ENCODE data around the gene KCTD2.
A peak's percentile ranks its signal among the peaks of the same experiment; 100 is the strongest.
"Not testable (repeated sequence)": the region's sequence is repeated elsewhere in the genome, so short reads cannot be mapped to it uniquely, and the experiment has no call there.

KCTD2 gene

DNA sequence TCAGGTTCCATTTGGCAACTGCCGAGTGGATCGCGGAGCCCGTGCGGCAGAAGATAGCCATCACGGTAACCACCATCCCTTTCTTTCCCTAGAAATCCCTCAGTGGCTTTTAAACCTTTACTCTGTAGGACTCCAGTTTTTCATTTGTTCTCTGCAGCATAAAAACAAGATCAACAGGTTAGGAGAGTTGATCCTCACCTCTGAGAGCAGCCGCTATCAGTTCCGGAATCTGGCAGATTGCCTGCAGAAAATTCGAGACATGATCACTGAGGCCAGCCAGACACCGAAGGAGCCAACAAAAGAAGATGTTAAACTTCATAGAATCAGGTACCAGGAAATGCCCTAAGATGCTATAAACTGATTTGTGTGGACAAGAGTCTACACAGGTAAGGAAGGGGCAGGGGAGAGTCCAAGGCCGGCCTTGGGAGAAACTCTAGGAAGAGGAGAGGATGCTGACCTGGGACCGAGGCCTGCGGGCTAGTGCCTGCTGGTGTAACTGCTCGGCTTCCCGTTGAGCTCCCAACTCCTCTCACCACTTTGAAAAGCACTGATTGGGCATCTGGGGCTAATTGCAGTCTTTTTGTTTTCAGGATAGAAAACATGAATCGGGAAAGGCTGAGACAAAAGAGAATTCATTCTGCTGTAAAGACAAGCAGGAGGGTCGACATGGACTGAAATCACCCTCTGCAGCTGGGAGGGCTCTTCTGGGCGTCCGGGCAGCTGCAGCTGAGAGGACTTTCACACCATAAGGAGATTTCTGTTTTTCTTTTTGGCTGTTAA lies 26.5 kb upstream of the KCTD2 start:
- no peak for DNase-seq

DNA sequence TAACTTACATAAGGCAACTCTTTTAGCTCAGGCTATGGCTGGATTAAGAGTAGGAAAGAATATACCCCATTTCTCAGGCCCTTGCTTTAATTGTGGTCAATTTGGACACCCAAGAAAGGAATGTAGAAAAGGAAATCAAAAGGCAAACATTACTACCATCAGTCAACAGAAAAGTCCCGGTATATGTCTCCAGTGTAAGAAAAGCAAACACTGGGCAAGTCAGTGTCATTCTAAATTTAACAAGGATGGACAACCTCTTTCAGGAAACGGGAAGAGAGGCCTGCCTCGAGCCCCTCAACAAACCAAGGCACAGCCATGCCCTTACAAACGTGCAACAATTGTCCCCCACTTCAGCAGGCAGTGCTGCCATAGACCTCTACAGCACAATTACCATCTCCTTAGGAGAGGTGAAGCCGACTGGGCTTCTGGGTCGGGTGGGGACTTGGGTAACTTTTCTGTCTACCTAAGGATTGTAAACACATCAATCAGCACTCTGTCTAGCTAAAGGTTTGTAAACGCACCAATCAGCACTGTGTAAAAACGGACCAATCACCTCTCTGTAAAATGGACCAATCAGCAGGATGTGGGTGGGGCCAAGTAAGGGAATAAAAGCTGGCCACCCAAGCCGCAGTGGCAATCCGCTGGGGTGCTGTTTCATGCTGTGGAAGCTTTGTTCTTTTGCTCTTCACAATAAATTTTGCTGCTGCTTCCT lies 22.2 kb upstream of the KCTD2 start:
- peak; percentile 54 to 72 for DNase-seq

DNA sequence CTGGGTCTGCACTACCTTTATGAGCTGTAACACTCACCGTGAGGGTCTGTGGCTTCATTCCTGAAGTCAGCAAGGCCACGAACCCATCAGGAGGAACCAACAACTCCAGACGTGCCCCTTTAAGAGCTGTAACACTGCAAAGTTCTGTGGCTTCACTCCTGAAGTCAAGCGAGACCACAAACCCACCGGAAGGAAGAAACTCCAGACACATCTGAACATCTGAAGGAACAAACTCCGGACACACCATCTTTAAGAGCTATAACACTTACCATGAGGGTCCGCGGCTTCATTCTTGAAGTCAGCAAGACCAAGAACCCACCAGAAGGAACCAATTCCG lies 21.7 kb upstream of the KCTD2 start:
- not testable (repeated sequence) for DNase-seq

DNA sequence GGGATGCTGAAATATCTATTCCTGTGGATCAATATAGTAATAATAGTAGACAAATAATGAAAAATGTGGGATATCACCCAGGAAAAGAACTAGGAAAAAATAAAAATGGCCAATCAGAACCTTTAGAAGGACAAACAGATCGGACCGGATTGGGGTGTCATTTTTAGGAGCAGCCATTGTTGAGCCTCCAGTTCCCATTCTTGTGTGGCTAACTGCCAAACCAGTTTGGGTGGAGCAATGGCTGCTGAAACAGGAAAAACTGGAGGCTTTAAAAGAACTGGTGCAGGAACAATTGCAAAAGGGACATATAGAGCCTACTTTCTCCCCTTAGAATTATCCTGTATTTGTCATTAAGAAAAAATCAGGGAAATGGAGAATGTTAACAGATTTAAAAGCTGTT lies 20.4 kb upstream of the KCTD2 start:
- not testable (repeated sequence) for DNase-seq

DNA sequence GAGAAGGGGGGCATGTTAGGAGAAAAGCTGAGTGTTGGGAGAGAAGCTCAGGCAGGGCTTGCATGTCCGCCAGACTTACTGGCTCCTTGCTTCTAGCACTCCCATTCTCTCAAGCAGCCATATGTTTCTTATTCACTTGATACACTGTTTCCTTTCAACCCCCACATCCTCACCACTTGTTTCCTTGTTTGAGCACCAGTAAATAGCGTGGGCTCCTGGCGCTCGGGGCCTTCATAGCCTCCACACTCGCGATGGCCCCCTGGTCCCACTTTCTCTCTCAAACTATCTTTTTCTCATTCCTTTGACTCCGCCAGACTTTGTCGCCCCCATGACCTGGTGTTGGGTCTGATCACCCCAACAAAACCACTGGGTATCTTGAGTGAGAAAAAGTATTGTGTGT lies 16.9 kb upstream of the KCTD2 start:
- no peak for DNase-seq

DNA sequence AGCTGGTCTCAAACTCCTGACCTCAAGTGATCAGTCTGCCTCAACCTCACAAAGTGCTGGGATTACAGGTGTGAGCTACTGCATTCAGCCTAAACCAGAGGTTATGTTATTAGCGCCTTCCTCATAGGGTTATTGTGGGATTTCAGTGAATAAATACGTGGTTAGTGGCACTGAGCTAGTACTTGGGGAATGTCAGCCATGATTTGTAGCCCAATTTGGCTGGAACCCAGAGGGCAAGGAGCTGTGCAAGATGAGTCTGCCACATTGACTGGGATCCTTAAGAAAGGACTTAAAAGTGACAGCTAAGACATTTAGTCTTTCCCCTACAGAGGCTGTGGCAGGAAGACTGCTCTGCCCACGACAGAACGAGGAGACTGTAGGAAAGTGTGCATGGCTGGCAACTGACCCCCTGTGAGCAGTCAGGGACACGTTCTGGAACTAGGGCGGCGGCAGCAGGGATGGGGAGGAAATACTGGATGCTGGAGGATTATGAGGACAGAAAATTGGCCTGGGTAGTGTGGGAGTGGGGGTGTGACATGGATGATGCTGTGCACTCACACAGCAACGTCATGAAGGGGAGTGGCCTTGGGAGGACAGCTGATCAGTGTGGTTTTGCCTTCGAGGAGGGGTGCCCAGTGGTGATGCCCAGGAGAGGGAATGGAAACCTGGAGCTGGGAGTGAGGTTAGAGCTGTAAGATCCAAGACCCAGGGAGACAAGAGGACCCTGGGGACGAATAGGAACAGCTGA lies 14.9 kb upstream of the KCTD2 start:
- DNase-seq = peak; percentile 71 to 73

DNA sequence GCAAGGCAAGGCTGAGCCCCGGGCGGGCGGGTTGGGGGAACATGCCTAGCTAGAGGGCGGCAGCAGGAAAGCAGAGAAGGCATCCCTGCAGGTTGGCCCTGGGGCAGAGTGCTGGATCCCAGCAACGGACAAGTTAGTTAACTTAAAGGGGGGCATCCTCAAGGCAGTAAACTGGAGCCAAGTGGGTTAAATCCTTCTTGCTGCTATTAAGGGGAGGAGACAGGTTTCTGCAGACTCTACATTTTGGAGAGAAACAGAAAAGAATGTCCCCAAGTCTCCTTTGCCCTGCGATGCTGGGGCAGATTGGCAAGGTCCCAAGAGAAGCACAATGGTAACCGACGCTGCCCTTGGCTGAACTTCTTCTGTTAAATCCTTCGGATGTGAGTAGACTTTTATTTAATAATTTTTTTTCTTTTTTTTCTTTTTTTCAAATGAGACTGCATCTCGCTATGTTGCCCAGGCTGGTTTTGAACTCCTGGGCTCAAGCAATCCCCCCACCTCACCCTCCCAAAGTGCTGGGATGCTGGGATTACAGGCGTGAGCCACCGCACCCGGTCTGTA lies 14.2 kb upstream of the KCTD2 start:
- DNase-seq = no peak

DNA sequence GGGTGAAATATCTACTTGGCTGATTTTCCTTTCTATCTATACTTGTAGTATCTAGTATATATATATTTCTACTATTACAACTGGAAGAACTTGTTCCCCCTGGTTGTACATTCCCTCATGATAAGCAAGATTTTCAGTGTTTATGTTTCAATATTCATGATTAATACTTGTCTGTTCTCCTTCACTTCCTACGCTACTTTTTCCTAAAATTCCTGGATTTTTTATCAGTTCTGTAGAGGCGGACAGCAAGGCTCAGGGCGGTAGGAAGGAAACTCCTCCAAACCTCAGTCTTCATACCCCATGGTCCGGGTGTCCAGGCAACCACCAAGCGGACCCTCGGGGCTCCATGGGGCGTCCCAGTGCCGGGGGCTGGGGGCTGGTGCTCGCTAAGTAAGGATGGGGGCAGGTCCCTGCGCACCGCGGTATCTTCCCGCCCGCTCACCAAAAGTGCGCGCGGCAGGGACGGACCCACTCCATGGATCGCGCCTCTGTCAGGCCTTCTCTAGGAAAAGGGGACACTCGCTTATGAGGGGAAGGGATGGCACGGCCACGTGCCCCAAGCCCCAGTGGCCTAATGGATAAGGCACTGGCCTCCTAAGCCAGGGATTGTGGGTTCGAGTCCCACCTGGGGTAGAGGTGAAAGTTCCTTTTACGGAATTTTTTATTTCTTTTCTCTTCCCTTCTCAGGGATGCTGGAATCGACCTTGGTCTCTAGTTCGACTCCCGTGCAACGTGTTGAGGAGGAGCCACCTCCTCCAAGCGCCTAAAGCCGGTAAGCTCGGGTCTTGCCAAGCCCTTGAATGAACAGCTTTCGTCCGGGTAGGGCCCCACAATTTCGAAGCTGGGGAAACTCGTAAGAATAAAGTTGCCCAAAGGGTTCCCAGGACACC lies 13.4 kb upstream of the KCTD2 start:
- DNase-seq = peak; percentile 99 to 100

DNA sequence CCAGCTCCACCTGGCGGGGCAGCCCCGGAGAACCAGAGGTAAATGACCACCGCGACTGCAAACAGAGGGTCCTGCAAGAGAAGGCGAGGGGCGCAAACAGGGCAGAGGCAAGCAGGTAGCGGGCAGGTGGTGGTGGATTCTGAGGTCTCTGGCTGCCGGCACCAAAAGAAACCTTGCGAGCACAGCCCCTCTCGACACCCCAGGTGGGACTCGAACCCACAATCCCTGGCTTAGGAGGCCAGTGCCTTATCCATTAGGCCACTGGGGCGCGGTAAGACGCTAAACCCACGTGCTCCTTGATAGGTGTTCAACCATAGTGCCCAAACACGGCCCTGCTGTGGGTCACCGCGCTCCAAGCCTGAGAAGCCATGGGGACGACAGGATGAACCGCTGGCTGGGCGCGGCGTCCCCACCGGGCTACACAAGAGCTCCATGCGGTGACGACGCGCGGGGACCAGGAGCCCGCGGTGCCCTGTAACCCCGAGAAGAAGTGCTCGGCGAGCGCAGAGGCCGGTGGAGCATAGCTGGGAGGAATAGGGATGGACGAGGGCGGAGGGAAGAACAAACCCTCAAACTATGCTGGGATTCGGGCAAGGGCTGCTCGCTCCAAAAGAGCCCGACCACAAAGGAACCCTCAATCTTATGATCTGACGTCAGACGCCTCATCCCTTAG lies 12.7 kb upstream of the KCTD2 start:
- peak; percentile 97 to 99 for DNase-seq

DNA sequence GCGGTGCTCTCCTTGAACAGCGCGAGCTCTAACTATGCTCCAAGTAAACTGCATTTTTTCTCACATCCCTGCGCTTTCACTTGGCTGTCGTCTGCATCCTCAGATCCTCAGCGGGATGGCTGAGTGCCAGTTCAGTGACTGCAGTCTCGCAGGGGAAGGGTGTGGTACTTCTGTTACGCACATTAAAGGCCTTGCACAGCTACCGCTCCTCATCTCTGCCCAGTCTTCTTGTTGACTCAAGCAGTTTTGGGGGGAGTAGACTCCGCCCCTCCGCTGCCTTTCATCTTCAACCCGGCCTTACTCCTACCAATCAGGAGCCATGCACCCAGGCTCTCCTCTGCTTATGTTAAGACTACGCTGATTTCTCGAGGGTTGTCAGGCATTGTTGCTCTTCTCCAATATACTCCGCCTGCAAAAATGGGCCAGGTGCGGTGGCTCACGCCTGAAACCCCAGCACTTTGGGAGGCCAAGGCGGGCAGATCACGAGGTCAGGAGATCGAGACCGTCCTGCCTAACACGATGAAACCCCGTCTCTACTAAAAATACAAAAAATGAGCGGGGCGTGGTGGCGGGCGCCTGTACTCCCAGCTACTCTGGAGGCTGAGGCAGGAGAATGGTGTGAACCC lies 10.3 kb upstream of the KCTD2 start:
- peak; percentile 81 to 84 for DNase-seq

DNA sequence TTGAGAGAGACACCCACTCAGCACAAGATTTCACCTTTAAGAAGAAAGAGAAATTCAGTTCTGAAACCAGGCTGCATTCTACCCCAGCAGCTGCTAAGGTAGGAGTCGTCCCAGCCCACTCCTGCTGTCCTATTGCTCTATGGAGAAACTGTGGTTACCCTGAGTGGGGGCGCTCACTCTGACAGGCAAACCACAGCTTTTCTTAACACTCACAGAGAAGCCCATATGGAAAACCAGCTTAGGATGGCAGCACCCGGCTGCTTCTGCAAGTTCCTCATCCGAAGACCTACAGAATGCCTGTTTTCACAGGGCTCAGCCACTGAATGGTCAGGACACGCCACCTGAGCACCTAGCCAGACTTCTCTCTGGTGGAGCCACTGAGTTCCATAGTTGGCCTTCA lies 7.8 kb upstream of the KCTD2 start:
- DNase-seq = no peak

DNA sequence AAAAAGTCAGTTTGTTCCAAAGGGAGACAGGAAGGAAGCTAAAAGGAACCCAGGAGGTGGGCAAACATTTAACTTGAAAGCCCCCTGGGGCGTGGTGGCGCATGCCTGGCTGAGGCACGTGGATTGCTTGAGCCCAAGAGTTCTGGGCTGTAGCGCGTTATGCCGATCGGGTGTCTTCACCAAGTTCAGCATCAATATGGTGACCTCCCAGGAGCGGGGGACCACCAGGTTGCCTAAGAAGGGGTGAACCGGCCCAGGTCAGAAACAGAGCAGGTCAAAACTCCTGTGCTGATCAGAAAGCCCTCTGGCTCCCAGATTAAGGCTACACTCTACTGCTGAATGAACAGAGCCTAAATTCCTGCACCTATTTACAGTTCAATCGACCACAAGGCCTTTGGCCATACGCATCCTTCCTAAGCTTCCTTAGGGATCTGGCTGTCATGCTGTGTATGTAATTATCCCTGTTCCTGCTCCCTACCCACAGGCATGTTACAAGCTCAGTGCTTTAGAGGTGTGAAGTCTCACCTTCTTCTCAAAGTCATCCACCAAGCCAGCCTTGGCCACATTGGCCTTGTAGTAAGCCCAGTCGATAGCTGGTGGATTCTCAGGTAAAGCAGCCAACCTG lies 5.3 kb upstream of the KCTD2 start:
- no peak for DNase-seq

DNA sequence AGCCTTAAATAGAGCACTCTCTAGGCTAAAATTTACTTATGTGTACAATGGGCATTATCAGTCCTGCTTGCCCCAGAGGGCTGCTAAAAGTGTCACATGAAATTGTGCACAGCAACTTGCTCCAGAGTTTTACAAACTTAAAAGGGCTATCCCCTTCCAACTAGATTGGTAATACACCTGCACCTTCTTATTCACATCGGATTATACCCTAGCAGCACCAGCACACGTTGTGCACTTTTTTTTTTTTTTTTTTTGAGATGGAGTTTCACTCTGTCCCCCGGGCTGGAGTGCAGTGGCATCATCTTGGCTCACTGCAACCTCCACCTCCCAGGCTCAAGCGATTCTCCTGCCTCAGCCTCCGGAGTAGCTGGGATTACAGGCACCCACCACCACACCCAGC lies 3.2 kb upstream of the KCTD2 start:
- DNase-seq = not testable (repeated sequence)

DNA sequence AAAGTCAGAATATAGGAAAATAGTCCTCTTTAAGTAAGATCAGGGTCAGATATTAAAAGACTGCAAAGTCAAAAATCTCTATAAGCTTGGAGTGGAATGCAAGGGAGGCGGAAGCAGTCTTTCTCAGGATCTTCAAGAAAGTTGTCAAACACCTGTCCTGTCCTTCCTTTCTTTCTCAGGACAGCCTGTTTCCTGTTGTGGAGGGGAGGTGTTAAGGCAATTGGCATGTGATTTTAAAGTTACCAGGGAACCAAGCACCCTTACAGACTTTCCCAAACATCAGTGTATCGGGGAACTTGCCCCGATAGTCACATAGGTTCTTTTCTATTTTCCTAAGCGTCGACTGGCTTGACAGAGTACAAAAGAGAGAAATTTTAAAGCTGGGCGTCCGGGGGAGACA lies 2.3 kb upstream of the KCTD2 start:
- no peak for DNase-seq

DNA sequence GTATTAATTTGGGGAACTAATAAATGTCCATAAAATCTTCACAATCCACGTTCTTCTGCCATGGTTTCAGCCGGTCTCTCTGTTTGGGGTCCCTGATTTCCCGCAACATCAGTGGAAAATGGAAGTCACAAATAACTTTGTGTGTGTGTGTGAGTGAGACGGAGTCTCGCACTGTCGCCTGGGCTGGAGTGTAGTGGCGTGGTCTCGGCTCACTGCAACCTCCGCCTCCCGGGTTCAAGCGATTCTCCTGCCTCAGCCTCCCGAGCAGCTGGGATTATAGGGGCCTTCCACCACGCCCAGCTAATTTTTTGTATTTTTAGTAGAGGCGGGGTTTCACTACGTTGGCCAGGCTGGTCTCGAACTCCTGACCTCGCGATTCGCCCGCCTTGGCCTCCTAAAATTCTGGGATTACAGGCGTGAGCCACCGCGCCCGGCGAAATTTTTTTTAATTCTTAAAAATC lies 1.0 kb upstream of the KCTD2 start:
- DNase-seq = not testable (repeated sequence)

DNA sequence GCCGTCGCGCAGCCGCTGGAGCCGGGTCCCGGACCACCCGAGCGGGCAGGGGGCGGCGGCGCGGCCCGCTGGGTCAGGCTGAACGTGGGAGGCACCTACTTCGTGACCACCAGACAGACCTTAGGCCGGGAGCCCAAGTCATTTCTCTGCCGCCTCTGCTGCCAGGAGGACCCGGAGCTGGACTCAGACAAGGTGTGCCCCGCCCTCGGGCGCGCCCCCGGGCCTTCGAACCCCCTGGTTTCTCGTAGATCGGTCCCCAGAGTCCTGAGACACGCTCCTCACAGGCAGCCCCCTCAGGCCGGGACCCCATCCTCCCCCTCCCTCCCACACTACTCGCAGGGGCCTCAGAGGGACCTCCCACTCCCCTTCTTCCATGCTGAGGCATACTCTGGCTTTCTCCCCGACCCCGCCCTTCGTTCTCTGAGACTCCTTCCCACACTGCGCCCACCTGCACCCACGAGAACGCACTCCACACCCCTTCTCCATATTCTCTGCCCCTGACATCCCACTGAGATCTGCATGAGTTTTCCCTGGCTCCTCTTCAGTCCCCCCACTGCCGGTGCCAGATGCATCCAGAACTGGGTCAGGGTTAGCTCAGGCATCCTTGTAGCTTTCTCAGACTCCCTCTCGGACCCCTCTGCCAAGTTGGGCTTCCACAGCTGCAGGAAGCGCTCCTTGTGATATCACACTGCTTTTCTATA lies 523 bp downstream of the KCTD2 start:
- DNase-seq = peak; percentile 54 to 58

DNA sequence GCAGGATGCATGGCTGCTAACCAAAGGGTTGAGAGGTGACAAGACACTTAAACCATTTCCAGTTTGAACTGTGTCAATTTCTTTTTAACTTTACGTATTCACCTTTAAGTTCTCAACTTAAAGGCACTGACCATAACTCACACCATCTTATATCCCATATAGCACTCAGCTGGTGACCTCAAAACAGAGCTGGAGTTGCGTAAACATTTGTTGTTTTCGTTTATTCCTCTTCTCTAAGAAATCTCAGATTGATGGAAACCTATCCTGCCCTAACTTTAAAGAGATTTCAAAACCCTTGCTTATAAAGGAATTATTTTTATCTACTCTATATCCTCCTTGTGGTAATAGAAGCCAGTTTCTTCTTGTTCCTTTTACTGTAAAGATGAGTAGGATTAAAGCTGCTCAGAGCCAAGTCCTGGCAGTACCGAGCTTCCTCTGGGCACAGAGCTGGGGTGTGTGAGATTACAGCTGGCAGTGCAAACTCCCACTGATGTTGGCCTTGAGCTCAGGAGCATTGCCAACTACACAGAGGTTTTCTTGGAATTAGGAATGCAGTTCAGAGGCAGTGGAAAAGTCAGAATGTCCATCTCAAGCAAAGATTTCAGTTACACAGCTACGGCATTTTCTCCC lies 1.3 kb downstream of the KCTD2 start:
- DNase-seq = no peak

DNA sequence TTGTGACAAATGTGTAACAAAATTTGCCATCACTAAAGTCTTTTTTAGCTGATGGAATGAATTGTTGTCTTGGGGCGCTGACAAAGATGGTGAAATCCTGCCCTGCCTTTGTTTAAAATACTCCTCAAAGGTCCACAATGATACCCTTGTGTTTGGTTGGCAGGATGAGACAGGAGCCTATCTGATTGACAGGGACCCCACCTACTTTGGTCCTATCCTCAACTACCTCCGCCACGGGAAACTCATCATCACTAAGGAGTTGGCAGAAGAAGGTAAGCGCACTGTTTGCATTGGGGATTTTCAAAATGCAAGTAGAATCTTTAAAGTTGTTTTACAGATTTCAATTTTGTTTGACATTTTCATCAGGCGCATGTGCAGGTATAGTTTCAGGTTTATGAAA lies 2.0 kb downstream of the KCTD2 start:
- DNase-seq = no peak

DNA sequence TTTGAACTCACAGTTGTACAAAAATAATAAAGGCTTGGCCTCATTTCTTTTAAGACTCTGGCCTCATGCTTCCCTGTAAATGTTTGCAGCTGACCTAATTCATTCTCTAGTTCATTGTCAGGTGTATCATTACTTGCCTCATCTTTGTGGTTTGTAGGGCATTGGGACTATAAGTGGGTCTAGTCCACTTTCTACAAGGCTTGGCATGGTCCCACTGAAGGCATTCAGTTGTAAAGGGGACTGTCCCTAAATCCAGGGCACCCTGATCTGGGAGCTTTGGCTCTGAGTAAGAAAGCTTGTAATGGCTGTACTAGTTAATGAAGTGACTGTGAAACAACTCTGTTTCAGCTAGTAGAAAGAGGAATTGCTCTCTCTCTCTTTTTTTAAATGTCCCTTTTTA lies 2.7 kb downstream of the KCTD2 start:
- no peak for DNase-seq

DNA sequence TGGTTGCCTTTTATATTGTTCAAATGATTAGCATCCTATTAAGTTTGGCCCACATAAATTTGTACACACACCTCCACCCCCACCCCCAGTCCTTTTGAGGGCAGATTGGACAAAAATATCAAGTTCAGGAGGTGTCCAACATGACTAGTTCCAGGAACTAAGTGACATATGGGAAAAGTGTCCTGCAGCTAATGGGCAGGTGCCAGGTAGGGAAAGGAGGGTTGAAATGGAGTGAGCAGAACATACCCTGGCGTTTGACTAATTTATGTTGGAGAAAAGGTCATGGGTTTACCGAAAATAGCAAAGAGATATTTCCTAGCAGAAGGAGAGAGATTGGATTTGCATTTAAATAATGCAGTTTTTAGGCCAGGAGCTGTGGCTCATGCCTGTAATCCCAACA lies 4.9 kb downstream of the KCTD2 start:
- DNase-seq = no peak
